HL-60 (cell line): Measurements from ENCODE around the gene LY6G5B.

ENCODE experiments used
- DNase-seq, 2 experiments: peaks; one replicate each; pipeline ENCODE4 v3.0.0-alpha.2; 2010 to 2020; ENCODE audit warnings: low read depth in 1 of 2, low spot score in 1 of 2
- H3K27ac ChIP-seq: fragments of 250-450 bp; sonication (Bioruptor Pico); replicated peaks from 2 replicates; pipeline ENCODE4 v1.5.1; 2020; ENCODE audit warnings: mild to moderate bottlenecking, moderate library complexity
- H3K27me3 ChIP-seq: fragments of 250-450 bp; sonication (Bioruptor Pico); 2 replicates; pipeline ENCODE4 v1.5.1; 2021; ENCODE audit warnings: mild to moderate bottlenecking, moderate library complexity; ENCODE audit not compliant: insufficient read depth, poor library complexity, severe bottlenecking
- H3K4me3 ChIP-seq: replicated peaks from 2 replicates; pipeline ENCODE4 v1.5.1; 2011; ENCODE audit warnings: mild to moderate bottlenecking, control low read depth, low read length; ENCODE audit not compliant: insufficient read depth
- GABPA ChIP-seq: IDR thresholded peaks from 2 replicates; pipeline ENCODE4 v1.6.1; 2012; ENCODE audit warnings: low read depth
- POLR2AphosphoS5 ChIP-seq: IDR thresholded peaks from 2 replicates; pipeline ENCODE4 v1.6.1; 2012; ENCODE audit warnings: low read depth
- SPI1 ChIP-seq: IDR thresholded peaks from 2 replicates; pipeline ENCODE4 v1.6.1; 2012; ENCODE audit warnings: low read depth, mild to moderate bottlenecking, borderline replicate concordance
- TF ChIP-seq, protein P1 (sequence below): IDR thresholded peaks from one replicate; pipeline ENCODE4 v1.5.1; 2011; ENCODE audit warnings: low read length, control low read depth, inconsistent platforms; ENCODE audit not compliant: insufficient read depth
- TF ChIP-seq, protein P2 (sequence below): IDR thresholded peaks from 2 replicates; pipeline ENCODE4 v1.6.1; 2012; ENCODE audit warnings: low read depth; ENCODE audit not compliant: insufficient replicate concordance

The LY6G5B gene

DNA sequence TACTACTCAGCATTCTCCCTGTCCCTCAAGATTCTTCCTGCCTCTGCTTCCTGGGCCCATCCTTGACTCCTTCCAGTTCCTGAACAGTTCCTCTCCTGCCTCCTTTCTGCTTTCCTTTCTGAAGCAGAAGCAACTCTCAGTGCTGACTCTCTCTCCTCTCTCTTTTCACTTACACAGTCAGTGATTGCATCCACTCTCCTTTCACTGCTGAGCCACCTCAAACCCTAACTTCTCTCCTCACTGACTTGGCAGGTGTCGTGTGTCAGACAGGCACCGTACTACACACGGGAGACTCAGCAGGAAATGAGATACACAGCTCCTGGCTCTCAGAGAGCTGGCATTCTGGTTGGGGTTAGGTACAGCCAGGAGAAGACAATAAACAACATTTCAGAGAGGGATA, 27.8 kb downstream of the LY6G5B start:
- no peak for DNase-seq
- H3K4me3 ChIP-seq = no peak overlapping the region
- H3K27me3 ChIP-seq = no peaks in the 10 kb centered on the region
- TF ChIP-seq, protein P1, sequence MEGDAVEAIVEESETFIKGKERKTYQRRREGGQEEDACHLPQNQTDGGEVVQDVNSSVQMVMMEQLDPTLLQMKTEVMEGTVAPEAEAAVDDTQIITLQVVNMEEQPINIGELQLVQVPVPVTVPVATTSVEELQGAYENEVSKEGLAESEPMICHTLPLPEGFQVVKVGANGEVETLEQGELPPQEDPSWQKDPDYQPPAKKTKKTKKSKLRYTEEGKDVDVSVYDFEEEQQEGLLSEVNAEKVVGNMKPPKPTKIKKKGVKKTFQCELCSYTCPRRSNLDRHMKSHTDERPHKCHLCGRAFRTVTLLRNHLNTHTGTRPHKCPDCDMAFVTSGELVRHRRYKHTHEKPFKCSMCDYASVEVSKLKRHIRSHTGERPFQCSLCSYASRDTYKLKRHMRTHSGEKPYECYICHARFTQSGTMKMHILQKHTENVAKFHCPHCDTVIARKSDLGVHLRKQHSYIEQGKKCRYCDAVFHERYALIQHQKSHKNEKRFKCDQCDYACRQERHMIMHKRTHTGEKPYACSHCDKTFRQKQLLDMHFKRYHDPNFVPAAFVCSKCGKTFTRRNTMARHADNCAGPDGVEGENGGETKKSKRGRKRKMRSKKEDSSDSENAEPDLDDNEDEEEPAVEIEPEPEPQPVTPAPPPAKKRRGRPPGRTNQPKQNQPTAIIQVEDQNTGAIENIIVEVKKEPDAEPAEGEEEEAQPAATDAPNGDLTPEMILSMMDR = no peak
- no peak for TF ChIP-seq SPI1
- no peak for TF ChIP-seq POLR2AphosphoS5
- TF ChIP-seq GABPA = no peak
- TF ChIP-seq, protein P2, sequence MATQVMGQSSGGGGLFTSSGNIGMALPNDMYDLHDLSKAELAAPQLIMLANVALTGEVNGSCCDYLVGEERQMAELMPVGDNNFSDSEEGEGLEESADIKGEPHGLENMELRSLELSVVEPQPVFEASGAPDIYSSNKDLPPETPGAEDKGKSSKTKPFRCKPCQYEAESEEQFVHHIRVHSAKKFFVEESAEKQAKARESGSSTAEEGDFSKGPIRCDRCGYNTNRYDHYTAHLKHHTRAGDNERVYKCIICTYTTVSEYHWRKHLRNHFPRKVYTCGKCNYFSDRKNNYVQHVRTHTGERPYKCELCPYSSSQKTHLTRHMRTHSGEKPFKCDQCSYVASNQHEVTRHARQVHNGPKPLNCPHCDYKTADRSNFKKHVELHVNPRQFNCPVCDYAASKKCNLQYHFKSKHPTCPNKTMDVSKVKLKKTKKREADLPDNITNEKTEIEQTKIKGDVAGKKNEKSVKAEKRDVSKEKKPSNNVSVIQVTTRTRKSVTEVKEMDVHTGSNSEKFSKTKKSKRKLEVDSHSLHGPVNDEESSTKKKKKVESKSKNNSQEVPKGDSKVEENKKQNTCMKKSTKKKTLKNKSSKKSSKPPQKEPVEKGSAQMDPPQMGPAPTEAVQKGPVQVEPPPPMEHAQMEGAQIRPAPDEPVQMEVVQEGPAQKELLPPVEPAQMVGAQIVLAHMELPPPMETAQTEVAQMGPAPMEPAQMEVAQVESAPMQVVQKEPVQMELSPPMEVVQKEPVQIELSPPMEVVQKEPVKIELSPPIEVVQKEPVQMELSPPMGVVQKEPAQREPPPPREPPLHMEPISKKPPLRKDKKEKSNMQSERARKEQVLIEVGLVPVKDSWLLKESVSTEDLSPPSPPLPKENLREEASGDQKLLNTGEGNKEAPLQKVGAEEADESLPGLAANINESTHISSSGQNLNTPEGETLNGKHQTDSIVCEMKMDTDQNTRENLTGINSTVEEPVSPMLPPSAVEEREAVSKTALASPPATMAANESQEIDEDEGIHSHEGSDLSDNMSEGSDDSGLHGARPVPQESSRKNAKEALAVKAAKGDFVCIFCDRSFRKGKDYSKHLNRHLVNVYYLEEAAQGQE = no peak
- no peak overlapping the region for H3K27ac ChIP-seq

DNA sequence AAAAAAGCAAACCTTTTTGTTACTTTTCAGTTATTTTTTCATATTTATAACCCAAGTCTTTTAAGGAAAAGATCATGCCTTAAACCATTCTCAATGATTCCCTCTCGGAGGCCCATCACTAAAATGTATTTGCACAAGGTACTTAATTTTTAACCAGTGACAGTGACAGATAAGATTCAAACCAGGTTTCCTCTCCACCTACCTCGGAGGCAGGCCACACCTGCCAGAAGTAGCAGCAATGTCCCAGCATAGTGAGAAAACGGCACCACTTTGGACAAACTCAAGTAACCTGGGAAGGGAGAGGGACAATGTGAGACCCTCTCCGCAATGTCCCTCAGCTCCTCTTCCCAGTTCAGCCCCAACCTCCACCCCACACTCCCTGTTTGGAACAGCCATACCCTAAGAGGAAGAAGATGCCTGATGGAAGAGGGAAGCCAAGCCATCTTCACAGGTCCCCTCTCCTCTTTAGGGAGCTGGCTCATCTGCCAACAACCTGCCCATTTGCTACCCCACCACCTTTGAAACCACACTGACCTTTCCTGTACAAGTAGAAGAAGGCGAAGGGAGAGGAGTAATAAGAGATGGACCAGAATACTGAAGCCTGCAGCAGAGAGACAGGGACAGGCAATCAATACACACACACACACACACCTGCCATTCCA, 31.1 kb downstream of the LY6G5B start:
- H3K27ac ChIP-seq = no peak overlapping the region
- DNase-seq = no peak
- no peak overlapping the region for H3K4me3 ChIP-seq
- TF ChIP-seq GABPA = no peak
- TF ChIP-seq SPI1 = no peak
- TF ChIP-seq, protein P1 = no peak
- TF ChIP-seq, protein P2 = no peak
- TF ChIP-seq POLR2AphosphoS5 = no peak
- H3K27me3 ChIP-seq = no peaks in the 10 kb centered on the region

DNA sequence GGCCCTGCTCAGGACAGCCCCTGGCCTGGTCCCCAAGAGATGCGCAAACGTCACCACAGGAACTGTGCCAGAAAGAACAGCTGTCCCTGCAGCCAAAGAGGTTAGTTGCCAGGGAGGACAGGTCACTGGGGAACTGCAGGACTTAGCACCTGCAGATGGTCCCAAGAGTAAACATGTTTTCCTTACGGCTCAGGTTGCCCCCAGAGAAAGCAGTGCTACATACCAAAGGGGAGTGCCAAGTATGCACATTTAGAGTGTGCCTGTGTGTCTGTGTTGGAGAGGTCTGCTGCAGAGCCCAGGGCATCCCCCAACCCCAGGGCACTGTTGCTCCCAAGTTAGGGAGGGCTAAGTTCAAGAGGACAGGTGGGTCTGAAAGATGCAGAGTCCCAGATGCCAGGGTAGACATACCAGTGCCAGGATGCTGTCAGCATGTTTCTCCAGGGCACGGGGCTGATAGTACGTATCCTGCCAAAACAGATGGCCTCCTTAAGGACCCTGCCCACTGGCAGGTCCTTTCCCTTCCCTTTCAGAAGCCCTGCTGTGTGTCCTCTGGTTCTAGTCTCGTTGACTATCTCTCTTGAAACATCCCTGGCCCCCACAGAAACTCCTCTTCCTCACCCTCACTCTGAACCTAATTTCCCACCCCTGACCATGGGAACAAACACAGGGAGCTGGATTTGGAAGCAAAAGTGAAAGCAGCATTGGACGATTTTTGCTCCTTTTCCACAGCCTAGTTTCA, 32.1 kb downstream of the LY6G5B start:
- Histone ChIP-seq H3K27ac (peak overlapping the region; percentile 96), H3K4me3 (peak overlapping the region; percentile 64), H3K27me3 (no peaks in the 10 kb centered on the region)
- DNase-seq = no peak
- no peak for TF ChIP-seq SPI1
- TF ChIP-seq, protein P2 = no peak
- no peak for TF ChIP-seq GABPA
- TF ChIP-seq POLR2AphosphoS5 = no peak
- TF ChIP-seq, protein P1 = no peak
